A673 (cell line): ENCODE measurements around the gene TXNDC15.

Source experiments
- CTCF ChIP-seq: fragments of 300-800, 200-600 bp; sonication (generic); conservative IDR thresholded peaks from 2 replicates; pipeline ENCODE4 v1.5.1; 2017; ENCODE audit warnings: low read depth, mild to moderate bottlenecking, antibody characterized with exemption, low read length, moderate library complexity, mixed read lengths
- EZH2 ChIP-seq: fragments of 200-600 bp; sonication (generic); IDR thresholded peaks from 2 replicates; pipeline ENCODE4 v1.6.1; 2017; ENCODE audit warnings: borderline replicate concordance, low read depth, mild to moderate bottlenecking, mixed read lengths, antibody characterized with exemption, low read length; ENCODE audit not compliant: poor library complexity, severe bottlenecking

GRCh38 chr5:134892926-134893325 is 18.8 kb downstream of the TXNDC15 start:
- TF ChIP-seq CTCF (no peak), EZH2 (no peak)
